SK-N-SH (cell line): ENCODE results near the gene MYB. TPM values are rescaled to one million over a fixed set of nuclear protein-coding genes. Genes with fewer than 3 reads are reported as not detected.

Source experiments
- CTCF ChIA-PET: fragments of 300-600, 350-600 bp; formaldehyde crosslinking; extraction: SDS; loops from one replicate; lab custom pipeline; 2021; lab: Yijun Ruan, JAX
- POLR2A ChIA-PET: fragments of 350-600 bp; sonication (Branson Sonifier 250); formaldehyde crosslinking; extraction: SDS; loops from one replicate; lab custom pipeline; 2020; ENCODE audit warnings: antibody characterized with exemption, inconsistent platforms; lab: Yijun Ruan, JAX
- DNase-seq: peaks from one replicate; pipeline ENCODE4 v3.0.0; 2012
- H2AFZ ChIP-seq: fragments of 200-600 bp; sonication (generic); 2 replicates; pipeline ENCODE4 v1.8.1; 2016; ENCODE audit warnings: antibody characterized with exemption, mild to moderate bottlenecking, low read depth
- H3F3A ChIP-seq: fragments of 200-600 bp; sonication (generic); replicated peaks from 2 replicates; pipeline ENCODE3; 2016; ENCODE audit warnings: antibody characterized with exemption, mild to moderate bottlenecking; ENCODE audit not compliant: insufficient read depth
- H3K27ac ChIP-seq, 2 experiments: fragments of 200-500 bp in 1 of 2; fragments of 200-600 bp in 1 of 2; sonication (Bioruptor generic) in 1 of 2; sonication (generic), shearing (Covaris generic) in 1 of 2; 2 replicates each; pipeline versions ENCODE4 v1.5.1 to v1.6.1; 2014 to 2016; ENCODE audit warnings: low read depth in 2 of 2, inconsistent platforms in 1 of 2, low read length in 1 of 2, mild to moderate bottlenecking in 1 of 2, mixed read lengths in 1 of 2
- H3K27me3 ChIP-seq: fragments of 200-600 bp; sonication (generic), shearing (Covaris generic); 2 replicates; pipeline ENCODE4 v1.6.1; 2016; ENCODE audit warnings: mixed run types; ENCODE audit not compliant: insufficient read depth
- H3K36me3 ChIP-seq, 2 experiments: fragments of 200-500 bp in 1 of 2; fragments of 200-600 bp in 1 of 2; sonication (Bioruptor generic) in 1 of 2; sonication (generic) in 1 of 2; replicated peaks in 1 of 2; 2 replicates each; pipeline versions ENCODE3 to v1.5.1; 2014 to 2016; ENCODE audit warnings: low read length in 1 of 2, mild to moderate bottlenecking in 1 of 2; ENCODE audit not compliant: insufficient read depth in 2 of 2, control insufficient read depth in 1 of 2
- H3K4me1 ChIP-seq, 2 experiments: fragments of 200-500 bp in 1 of 2; fragments of 200-600 bp in 1 of 2; sonication (Bioruptor generic) in 1 of 2; sonication (generic), shearing (Covaris generic) in 1 of 2; 2 replicates each; pipeline versions ENCODE4 v1.5.1 to v1.6.1; 2014 to 2016; ENCODE audit warnings: low read depth in 1 of 2, low read length in 1 of 2, mixed run types in 1 of 2; ENCODE audit not compliant: insufficient read depth in 2 of 2, control insufficient read depth in 1 of 2
- H3K4me2 ChIP-seq: fragments of 200-600 bp; sonication (generic), shearing (Covaris generic); 2 replicates; pipeline ENCODE4 v1.6.1; 2017; ENCODE audit warnings: mixed run types
- H3K4me3 ChIP-seq, 2 experiments: fragments of 200-500 bp in 1 of 2; fragments of 200-600 bp in 1 of 2; sonication (Bioruptor generic) in 1 of 2; sonication (generic), shearing (Covaris generic) in 1 of 2; 2 replicates each; pipeline versions ENCODE4 v1.5.1 to v1.8.1; 2014 to 2016; ENCODE audit warnings: low read depth in 2 of 2, inconsistent platforms in 1 of 2, low read length in 1 of 2, mild to moderate bottlenecking in 1 of 2, mixed read lengths in 1 of 2, moderate library complexity in 1 of 2
- H3K79me2 ChIP-seq: fragments of 200-600 bp; sonication (generic); 2 replicates; pipeline ENCODE4 v1.8.1; 2017; ENCODE audit warnings: mild to moderate bottlenecking; ENCODE audit not compliant: insufficient read depth
- H3K9ac ChIP-seq: fragments of 200-600 bp; sonication (generic); 2 replicates; pipeline ENCODE4 v1.6.1; 2017; ENCODE audit warnings: mixed run types
- H3K9me2 ChIP-seq: fragments of 200-600 bp; sonication (generic); 2 replicates; pipeline ENCODE4 v1.6.1; 2017; ENCODE audit warnings: mixed run types
- H3K9me3 ChIP-seq: fragments of 200-600 bp; sonication (generic); 2 replicates; pipeline ENCODE4 v1.6.1; 2017; ENCODE audit warnings: mixed run types, mild to moderate bottlenecking, moderate library complexity
- H4K20me1 ChIP-seq: fragments of 200-600 bp; sonication (generic); 2 replicates; pipeline ENCODE4 v1.6.1; 2017; ENCODE audit warnings: mild to moderate bottlenecking, mixed run types; ENCODE audit not compliant: insufficient read depth
- CHD2 ChIP-seq: fragments of 150-350 bp; IDR thresholded peaks from 2 replicates; pipeline ENCODE4 v1.6.1; 2018; ENCODE audit warnings: low read length; ENCODE audit not compliant: partially characterized antibody
- MEF2A ChIP-seq: IDR thresholded peaks from 2 replicates; pipeline ENCODE4 v1.4.0; 2012; ENCODE audit warnings: low read depth, borderline replicate concordance
- MXI1 ChIP-seq: IDR thresholded peaks from 2 replicates; pipeline ENCODE4 v1.6.1; 2012; ENCODE audit warnings: mild to moderate bottlenecking, low read depth, low read length, improper control_type of control experiment
- NFIC ChIP-seq: IDR thresholded peaks from 2 replicates; pipeline ENCODE4 v1.4.0; 2012; ENCODE audit warnings: borderline replicate concordance
- POLR2AphosphoS5 ChIP-seq: IDR thresholded peaks from 2 replicates; pipeline ENCODE4 v1.6.1; 2012; ENCODE audit warnings: low read depth, low read length
- RCOR1 ChIP-seq: fragments of 150-350 bp; IDR thresholded peaks from 2 replicates; pipeline ENCODE4 v1.6.1; 2017; ENCODE audit warnings: antibody characterized with exemption, low read length
- SMC3 ChIP-seq: IDR thresholded peaks from 2 replicates; pipeline ENCODE4 v1.6.1; 2012; ENCODE audit warnings: low read depth, low read length, improper control_type of control experiment
- TCF12 ChIP-seq: IDR thresholded peaks from 2 replicates; pipeline ENCODE4 v1.4.0; 2012
- WGBS: methylation state at CpG from one replicate; pipeline ENCODE4 v1.1.6; 2017; ENCODE audit warnings: low lambda C conversion rate; 5-methylcytosine and 5-hydroxymethylcytosine counted together
- polyA plus RNA-seq, 3 experiments: library from polyadenylated mRNA; depleted of rRNA; stranded (reverse); fragments of >200 nt; gene quantifications; 2 replicates each; pipeline ENCODE4 v1.2.3, GENCODE V29; 2012
- TF ChIP-seq, protein P1 (sequence below): IDR thresholded peaks from 2 replicates; pipeline ENCODE4 v1.4.0; 2012; ENCODE audit warnings: low read depth
- TF ChIP-seq, protein P2 (sequence below): IDR thresholded peaks from 2 replicates; pipeline ENCODE4 v1.4.0; 2012; ENCODE audit warnings: low read depth, borderline replicate concordance

MYB gene
- polyA plus RNA-seq, 1 of the 3 experiments (the other 2 are of a cell fraction), result 0.85 TPM

DNA sequence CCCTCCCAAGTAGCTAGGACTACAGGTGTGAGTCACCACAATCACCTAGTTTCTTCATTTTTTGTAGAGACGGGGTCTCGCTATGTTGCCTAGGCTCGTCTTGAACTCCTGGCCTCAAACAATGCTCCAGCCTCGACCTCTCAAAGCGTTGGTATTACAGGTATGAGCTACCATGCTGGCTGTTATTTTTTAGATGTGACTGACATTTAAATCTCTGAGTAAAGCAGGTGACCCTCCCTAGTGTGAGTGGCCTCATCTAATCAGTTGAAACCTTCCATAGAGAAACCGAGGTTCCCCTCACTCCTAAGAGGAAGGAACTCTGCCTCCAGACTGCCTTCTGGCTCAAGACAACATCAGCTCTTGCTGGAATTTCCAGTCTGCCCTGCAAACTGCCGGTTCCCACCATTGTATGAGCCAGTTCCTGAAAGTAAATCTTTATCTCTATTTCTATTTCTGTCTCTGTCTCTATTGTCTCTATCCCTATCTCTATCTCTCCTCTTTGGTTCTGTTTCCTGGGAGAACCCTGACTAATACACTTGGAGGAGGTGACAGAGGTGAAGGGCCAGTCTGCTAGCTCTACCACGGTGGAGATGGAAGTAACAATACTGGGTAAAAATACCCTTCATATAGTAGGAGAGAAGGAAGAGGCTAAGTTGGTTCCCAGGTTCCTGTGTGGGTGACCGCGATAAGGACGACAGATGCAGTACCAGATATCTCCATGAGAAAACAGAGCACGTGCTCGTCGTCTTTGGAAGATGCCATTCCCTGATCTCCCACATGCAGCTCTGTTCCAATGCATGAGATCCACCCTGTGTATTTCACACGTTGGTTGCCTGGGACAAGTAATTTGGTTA, 81.0 kb downstream of the MYB start:
- Histone ChIP-seq H3K9me2 (no peaks in the 10 kb centered on the region), H3K27me3 (no peaks in the 10 kb centered on the region), H3K9me3 (no peaks in the 10 kb centered on the region), H3K27ac (no peak overlapping the region), H3K9ac (no peak overlapping the region), H3F3A (no peaks in the 10 kb centered on the region), H3K79me2 (no peaks in the 10 kb centered on the region), H3K4me2 (no peak overlapping the region), H3K36me3 (no peaks in the 10 kb centered on the region), H3K4me3 (no peak overlapping the region), H2AFZ (no peak overlapping the region), H3K4me1 (no peaks in the 10 kb centered on the region; a peak in 1 of 4 replicates), H4K20me1 (no peaks in the 10 kb centered on the region)
- 85% methylated on average over 14 of the region's 15 CpGs for WGBS
- ChIA-PET CTCF (interaction anchor here (1.3 kb wide), 2 partner anchors 8 to 110 kb away, joined by 3 read pairs; no protein-coding TSS in a partner anchor), POLR2A (no interaction called here)
- TF ChIP-seq, protein P1, sequence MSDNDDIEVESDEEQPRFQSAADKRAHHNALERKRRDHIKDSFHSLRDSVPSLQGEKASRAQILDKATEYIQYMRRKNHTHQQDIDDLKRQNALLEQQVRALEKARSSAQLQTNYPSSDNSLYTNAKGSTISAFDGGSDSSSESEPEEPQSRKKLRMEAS, result no peak
- TF ChIP-seq CHD2, result no peak
- TF ChIP-seq, all 33 proteins: peak for 0
- DNase-seq, result no peak

DNA sequence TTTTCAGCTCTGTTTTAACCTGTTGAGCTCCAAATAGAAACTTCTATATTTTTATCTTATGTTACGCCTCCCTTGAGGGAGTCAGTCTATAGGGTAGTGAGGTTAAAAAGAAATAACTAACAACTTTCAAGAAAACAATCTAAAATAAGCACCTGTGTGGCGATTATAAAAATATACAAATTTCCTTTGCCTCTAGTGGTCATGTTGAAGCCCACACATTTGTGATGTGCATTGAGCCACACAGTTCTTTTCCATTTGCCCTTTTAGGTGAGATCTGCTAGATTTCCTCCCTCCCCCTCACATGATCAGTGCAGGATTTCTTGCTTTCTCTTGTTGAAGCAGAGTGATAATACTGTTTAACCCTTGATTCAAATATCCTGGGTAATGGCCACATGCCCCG, 84.2 kb downstream of the MYB start:
- Histone ChIP-seq H3K27me3 (no peaks in the 10 kb centered on the region), H3K4me2 (no peak overlapping the region), H3K9me2 (no peaks in the 10 kb centered on the region), H3K4me1 (no peaks in the 10 kb centered on the region), H3K9ac (no peak overlapping the region), H3K79me2 (no peaks in the 10 kb centered on the region), H3K9me3 (no peaks in the 10 kb centered on the region), H3F3A (no peaks in the 10 kb centered on the region), H4K20me1 (no peaks in the 10 kb centered on the region), H2AFZ (no peak overlapping the region), H3K4me3 (no peak overlapping the region), H3K36me3 (no peaks in the 10 kb centered on the region), H3K27ac (no peak overlapping the region)
- TF ChIP-seq RCOR1, result no peak
- TF ChIP-seq MEF2A, result no peak
- TF ChIP-seq NFIC, result no peak
- TF ChIP-seq, protein P1, result no peak
- no peak for TF ChIP-seq TCF12
- TF ChIP-seq POLR2AphosphoS5, result no peak
- TF ChIP-seq SMC3, result no peak
- TF ChIP-seq MXI1, result no peak
- TF ChIP-seq, protein P2, sequence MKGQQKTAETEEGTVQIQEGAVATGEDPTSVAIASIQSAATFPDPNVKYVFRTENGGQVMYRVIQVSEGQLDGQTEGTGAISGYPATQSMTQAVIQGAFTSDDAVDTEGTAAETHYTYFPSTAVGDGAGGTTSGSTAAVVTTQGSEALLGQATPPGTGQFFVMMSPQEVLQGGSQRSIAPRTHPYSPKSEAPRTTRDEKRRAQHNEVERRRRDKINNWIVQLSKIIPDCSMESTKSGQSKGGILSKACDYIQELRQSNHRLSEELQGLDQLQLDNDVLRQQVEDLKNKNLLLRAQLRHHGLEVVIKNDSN, result no peak
- TF ChIP-seq CHD2, result no peak
- CTCF ChIA-PET, result interaction anchor here (0.9 kb wide), 1 partner anchor 125 kb away, joined by 3 read pairs; no protein-coding TSS in a partner anchor
- POLR2A ChIA-PET, result no interaction called here
- WGBS, result 93% methylated on average over 3 of the region's 3 CpGs
- no peak for DNase-seq
